ENCODE results near the gene ZBTB47.

Gene ZBTB47

DNA sequence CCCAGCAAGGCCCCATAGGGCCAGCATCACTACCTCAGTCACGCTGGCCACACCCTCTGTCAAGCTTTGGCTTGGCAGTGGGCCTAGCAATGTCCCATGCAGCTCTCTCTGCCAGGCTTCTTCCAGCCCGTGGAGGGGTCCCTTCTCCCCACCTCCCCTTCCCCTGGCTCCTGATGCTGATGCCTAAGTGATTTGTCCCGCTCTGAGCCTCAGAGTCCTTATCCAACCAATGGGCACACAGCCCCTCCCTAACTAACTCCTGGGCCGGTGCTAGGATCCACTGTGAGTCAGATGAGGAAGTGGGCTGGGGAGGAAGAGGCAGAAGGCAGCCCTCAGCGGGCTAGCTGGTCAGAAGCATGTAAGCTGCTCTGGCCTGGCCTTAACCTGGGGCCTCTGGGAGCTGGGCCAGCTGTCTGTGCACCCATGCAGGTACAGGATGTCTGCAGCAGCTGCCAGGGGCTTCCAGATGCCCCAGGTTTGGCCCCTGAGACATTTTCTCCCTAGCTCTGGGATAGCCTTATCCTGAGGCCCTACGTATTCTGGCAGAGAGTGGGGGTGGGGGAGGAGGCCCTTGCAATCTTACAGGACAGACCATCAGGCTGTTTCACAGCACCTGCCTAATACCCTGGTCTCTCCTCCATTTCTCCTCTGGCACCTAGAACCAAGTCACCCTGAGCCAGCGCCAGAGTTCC is 740 bp upstream of the ZBTB47 start:
- in situ Hi-C loops (cut with MboI; ENCODE audit: low sequenced_read_pairs): no loop called here

DNA sequence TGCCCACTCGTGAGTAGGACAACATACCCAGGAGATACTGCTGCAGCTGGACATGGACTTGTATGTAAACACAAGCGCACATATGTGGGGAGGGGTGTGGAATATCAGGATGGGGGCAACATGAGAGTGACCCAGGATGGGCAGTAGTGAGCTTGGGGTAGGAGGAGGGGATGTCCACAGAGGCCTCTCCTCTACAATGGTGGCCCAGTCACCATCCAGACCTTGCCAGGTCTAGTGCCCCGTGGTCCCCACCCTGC is 266 bp upstream of the ZBTB47 start:
- in situ Hi-C loops (cut with MboI; ENCODE audit: low sequenced_read_pairs): no loop called here

DNA sequence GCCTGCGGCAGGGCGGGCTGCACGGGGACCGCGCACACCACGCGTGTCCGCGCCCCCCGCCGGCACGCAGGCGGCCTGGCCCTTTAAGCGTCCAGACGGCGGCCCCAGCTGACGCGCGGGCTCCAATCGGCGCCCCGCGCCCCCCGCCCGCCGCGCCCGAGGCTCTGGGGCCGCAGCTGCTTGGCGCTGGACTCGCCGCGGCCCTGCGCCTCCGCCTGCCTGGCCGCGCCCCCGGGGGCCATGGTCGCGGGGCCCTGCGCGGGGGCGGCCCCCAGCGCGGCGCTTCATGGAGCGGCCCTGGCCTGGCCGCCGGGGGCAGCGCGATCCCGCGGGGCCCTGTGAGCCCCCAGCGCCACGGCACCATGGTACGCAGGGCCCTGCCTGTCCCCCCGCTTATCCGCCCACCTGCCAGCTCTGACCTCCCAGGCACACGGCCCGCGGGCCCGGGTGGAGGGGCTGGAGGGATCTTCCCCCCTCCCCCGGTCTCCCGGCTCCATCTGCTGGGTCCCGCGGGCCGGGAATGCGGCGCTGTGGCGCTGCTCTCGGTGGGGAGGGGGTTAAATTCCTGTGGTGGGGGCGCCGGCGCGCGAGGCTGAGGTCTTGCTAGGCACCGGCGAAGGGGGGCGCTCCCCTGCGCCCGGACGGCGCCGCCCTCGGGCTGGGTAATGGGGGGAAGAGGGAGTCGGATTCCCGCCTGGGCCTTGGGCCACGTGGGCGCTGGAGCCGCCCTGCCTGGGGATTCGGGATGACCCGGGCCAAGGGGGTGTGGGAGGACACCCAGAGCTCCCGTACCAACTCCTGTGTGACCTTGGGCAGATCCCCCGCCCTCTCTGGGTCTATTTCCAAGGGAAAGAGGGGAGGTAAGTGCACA is 1.1 kb downstream of the ZBTB47 start:
- in situ Hi-C loops (cut with MboI; ENCODE audit: low sequenced_read_pairs): no loop called here

DNA sequence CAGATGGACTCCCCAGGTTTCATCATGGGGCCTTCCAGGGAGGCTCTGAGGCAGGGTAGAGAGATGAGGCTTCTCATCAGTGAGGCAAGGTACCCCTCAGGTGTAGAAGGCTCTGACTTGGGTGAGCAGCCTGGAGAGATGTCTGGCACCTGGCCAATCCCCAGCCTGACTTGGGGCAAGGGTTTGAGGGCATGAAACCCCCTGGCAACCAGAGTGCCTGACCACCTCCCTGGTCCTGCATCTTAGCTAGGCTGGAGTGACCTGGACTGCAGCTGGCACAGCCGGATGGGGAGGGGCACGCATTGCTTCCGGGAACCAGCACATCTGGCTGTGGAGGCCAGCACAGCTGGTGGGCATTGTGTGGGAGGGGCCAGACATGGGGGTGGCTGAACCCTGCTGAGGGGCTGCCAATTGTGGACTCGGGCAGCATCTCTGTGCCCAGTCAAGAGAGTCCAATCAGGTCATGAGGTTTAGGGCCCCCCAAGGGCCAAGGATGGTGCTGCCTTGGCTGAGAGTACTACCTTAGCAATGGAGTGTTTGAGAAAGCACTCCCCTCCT is 1.9 kb downstream of the ZBTB47 start:
- in situ Hi-C loops (cut with MboI; ENCODE audit: low sequenced_read_pairs): no loop called here

DNA sequence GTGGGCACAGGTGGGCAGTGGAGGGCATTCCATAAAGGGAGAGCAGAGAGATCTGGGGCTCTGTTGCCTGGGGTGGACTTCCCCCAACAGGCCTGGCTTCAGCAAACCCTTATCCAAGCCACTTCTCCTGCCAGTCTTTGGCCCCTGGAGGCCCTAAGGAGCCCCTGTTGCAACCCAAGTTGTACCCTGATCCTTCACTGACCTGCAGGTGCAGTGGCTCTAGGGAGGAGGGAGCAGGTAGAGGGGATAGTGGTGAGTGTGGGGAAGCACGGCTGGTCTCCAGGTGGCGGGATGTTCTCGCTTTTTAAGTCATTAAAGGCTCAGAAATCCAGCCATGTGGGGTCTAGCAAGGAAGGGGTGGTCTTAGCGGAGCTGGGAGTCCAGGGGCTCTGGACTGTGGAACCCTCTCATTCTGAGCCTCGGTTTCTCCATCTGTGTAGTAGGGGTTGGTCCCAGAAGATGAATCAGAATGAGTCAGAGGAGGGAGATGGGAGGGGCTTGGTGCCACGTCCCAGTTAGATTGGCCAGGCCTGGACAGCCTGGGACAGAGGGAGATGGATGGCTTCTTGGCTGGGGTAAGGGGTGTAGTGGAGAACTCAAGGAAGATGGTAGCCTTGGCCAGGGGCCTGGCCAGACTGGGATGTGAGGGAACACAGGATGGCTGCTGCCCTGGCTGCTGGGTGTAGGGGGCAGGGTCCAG is 2.6 kb downstream of the ZBTB47 start:
- in situ Hi-C loops (cut with MboI; ENCODE audit: low sequenced_read_pairs): no loop called here

DNA sequence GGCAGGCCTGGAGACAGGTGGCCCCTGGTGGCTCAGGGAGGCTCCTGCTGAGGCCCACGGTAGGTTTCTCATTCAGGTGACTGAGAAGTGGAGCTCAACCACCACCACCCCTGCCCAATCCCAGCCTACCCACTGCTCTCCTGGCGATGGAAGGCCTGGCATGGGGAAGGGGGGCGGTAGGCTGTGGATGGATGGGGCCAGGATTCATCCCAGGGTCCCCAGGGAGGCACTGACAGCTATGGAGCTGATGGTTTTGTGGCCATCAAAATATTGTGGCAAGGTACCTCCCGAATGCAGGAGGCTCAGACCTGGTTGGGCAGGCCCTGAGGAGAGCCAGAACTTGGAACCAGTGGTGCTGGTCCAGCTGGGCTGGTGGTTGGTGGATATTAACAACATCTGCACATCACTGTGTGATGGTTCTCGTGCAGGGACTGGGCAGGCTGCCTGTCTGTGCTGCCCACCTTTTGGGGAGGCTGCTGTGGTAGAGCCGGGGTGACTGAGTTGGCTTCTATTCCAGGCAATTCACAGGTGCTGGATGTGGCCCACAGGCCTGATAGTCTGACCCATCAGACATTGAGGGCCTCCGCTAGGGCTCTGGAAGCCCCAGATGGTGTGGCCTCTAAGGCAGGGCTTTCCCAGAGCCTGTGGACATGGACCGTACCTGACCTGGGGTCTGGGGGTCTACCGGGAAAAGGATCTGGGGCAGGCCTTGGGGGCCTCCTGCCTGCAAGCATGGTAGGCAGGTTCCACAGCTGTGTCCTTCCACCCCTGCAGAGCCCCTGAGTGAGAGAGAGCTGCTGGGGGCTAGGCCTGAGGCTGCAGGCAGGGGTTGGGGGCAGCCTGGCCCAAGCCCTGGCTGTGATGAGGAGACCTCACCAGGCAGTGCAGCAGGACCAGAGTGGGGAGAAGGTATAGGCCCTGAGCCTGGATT is 3.4 kb downstream of the ZBTB47 start:
- in situ Hi-C loops (cut with MboI; ENCODE audit: low sequenced_read_pairs): no loop called here

DNA sequence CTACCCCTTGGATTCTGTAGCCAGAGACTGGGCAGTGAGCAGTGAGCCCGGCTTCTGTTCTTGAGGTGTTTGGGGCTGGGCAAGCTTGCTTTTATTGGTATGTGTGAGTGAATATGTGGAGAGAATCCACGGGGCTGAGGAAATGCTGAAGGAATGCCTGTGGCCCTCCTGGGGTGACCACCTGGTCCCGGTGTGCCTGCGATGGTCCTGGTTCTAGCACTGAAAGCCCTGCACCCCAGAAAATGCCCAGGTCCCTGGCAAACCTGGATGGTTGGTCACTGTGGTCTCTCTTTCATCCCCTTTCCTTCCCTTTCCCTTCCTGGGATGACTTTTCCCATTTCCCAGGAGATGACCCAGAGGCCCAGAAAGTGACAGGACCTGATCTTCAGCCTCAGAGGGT is 4.2 kb downstream of the ZBTB47 start:
- in situ Hi-C loops (cut with MboI; ENCODE audit: low sequenced_read_pairs): no loop called here

DNA sequence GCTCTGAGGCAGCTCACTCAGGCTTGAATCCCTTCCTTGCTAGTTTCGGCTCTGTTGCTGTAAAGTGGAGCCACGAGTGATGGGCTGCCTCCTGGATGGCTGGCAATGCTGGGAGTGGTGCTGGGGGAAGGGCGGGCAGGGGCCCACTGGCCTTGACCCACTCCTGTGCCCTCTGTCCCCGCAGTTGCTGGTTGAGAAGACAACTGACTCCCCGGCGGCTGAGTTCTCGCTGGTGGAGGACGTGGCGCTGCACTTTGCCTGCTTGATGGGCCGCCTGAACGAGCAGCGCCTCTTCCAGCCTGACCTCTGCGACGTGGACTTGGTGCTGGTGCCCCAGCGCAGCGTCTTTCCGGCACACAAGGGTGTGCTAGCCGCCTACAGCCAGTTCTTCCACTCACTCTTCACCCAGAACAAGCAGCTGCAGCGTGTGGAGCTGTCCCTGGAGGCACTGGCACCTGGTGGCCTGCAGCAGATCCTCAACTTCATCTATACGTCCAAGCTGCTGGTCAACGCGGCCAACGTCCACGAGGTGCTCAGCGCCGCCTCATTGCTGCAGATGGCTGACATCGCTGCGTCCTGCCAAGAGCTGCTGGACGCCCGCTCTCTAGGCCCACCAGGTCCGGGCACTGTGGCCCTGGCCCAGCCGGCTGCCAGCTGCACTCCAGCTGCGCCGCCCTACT is 4.7 kb downstream of the ZBTB47 start:
- in situ Hi-C loops (cut with MboI; ENCODE audit: low sequenced_read_pairs): no loop called here

DNA sequence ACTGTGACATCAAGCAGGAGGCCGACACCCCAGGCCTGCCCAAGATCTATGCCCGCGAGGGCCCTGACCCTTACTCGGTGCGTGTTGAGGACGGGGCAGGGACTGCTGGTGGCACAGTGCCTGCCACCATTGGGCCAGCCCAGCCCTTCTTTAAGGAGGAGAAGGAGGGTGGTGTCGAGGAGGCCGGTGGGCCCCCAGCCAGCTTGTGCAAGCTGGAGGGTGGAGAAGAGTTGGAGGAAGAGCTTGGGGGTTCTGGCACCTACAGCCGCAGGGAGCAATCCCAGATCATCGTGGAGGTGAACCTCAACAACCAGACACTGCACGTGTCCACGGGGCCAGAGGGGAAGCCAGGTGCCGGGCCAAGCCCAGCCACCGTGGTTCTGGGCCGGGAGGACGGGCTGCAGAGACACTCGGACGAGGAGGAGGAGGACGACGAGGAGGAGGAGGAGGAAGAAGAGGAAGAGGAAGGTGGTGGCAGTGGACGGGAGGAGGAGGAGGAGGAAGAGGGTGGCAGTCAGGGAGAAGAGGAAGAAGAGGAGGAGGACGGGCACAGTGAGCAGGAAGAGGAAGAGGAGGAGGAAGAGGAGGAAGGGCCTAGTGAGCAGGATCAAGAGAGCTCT is 5.4 kb downstream of the ZBTB47 start:
- in situ Hi-C loops (cut with MboI; ENCODE audit: low sequenced_read_pairs): no loop called here

DNA sequence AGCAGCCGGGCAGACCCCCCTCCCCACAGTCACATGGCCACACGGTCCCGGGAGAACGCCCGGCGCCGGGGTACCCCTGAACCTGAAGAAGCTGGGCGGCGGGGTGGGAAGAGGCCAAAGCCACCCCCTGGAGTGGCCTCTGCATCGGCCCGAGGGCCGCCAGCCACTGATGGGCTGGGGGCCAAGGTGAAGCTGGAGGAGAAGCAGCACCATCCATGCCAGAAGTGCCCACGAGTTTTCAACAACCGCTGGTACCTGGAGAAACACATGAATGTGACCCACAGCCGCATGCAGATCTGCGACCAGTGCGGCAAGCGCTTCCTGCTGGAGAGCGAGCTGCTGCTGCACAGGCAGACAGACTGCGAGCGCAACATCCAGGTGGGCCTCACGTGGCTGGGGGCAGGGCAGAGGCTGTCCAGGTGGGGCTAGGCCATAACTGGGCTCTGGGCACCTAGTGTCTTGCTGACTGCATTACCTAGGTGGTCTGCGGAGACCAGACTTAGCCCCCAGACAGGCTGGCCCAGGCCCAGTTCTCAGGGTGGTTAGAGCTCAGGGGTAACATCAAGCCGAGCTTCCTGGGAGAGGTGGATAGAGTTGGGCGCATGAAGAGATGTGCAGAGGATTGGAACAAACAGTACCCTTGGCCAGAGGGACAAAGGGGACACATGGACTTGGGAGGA is 6.1 kb downstream of the ZBTB47 start:
- in situ Hi-C loops (cut with MboI; ENCODE audit: low sequenced_read_pairs): no loop called here

DNA sequence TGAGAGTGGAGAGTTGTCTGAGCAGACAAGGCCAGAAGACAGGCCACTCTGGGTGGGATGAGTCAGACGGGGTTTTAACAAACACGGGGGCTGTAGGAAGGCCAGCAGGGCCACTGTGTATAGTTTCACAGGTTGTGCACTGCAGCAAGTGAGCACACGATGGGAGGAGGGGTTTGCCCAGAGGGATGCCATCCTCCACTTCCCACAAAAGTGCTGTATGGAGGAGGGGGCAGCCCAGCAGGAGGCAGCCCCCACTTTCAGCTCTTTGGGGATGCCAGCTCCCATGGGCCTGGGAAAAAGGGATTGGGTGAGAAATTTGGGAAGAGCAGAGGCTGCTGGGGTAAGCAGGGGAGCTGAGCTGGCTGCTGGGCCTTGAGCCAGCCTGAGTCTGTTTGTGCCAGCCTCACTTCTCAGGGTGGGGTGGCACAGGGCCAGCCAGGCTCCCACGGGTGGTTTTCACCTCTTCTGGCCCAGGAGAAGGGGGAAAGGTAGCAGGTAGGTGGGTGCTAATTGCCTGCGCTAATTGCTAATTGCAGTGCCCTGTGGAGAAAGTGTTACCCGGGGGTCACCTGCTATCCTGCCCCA is 6.7 kb downstream of the ZBTB47 start:
- in situ Hi-C loops (cut with MboI; ENCODE audit: low sequenced_read_pairs): no loop called here

DNA sequence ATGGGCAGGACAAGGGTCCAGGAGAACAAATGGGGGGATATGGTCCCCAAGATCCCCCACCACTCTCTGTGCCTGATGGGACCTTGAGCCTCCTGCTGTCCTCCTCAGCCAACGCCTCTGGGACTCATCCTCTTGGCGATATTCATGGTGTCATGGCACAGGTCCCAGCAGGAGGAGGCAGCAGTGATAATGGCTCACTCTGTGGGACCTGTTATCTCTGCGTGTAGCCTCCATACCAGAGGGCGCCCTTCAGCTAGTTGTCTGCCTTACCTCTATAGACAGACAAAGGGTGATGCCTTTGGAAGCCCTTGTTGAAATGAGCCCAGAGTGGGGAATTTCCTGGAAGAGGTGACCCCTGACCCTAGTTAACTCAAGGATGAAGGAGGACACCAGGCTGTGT is 7.4 kb downstream of the ZBTB47 start:
- in situ Hi-C loops (cut with MboI; ENCODE audit: low sequenced_read_pairs): no loop called here

DNA sequence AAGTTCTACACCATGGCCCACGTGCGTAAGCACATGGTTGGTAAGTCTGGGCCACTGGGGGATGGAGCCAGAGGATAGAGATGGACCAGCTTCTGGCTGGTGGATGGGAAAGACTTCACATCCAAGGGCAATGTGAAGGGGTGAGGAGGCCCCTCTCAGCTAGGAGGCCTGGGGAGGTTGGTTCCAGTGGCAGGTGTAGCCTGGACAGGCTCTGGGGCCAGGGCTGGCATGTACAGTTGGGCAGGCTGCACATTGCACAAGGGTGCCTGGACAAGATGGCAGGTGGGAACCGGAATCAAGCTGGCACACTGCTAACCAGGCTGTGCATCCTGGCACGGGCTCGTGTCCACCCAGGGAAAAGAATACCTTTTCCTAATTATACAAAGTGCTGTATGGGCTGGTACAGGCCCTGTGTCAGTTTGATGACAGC is 8.1 kb downstream of the ZBTB47 start:
- in situ Hi-C loops (cut with MboI; ENCODE audit: low sequenced_read_pairs): no loop called here

DNA sequence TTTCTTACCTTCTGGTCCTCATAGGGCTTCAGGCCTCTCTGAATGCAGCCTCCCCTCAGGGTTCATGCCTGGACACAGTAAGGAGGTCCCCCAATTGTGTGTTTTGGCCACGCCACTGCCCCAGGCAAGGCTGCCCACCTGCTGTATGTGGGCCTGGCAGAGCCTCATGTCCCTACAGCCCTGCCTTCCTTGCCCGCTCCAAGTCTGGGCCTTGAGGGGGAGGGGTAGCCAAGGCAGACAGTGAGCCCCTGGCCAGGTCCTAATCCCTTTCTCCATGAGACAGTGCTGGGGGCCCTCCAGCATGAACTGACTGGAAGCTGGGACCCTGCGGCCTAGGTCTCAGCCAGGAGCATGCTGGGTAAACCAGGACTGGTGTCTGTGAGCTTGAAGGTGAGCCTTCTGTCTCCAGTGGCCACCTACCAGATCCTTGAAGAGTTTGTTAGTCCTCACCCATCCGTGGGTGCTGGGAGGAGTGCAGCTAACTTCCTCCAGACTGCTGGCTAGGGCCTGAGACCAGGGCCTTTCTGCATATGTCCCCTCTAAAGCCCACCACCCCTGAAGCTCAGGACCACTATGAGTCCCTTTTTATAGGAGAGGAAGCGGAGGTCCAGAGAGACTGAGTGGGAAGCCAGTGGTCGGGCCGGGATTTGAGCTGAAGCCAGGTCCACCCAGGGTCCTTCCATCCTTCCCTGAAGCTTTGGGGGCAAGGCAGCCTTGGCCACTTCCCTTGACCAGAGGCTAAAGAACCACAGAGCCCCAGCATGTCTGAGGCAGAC is 8.7 kb downstream of the ZBTB47 start:
- in situ Hi-C loops (cut with MboI; ENCODE audit: low sequenced_read_pairs): no loop called here

DNA sequence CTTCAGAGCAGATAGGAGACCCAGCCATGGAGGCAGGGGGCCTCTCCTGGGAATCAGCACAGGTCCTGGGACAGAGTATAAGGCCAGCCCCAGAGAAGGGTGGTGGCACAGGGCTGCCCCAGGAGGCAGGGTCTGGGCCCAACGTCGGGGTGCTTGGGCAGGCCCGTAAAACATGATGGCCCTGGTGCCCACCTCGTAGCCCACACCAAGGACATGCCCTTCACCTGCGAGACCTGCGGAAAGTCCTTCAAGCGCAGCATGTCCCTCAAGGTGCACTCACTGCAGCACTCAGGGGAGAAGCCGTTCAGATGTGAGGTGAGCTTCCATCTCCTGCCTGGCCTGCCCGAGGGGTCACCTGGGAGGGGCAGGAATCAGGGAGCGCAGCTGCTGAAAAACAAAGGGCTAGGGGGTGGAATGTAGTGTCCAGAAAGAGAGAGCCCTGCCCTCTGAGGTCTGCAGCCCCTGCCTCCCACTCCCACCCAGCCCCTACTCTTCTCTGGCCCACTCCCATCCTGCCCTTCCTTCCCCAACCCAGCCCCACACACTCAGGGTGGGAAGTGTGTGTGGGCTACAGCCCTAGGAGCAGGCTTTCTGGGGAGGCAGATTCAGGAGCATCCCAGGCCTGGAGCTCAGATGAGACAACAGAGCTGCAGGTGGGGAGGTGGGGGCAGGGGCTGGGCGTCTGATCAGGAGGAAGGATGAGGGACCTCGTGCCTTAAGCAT is 9.5 kb downstream of the ZBTB47 start:
- in situ Hi-C loops (cut with MboI; ENCODE audit: low sequenced_read_pairs): no loop called here

DNA sequence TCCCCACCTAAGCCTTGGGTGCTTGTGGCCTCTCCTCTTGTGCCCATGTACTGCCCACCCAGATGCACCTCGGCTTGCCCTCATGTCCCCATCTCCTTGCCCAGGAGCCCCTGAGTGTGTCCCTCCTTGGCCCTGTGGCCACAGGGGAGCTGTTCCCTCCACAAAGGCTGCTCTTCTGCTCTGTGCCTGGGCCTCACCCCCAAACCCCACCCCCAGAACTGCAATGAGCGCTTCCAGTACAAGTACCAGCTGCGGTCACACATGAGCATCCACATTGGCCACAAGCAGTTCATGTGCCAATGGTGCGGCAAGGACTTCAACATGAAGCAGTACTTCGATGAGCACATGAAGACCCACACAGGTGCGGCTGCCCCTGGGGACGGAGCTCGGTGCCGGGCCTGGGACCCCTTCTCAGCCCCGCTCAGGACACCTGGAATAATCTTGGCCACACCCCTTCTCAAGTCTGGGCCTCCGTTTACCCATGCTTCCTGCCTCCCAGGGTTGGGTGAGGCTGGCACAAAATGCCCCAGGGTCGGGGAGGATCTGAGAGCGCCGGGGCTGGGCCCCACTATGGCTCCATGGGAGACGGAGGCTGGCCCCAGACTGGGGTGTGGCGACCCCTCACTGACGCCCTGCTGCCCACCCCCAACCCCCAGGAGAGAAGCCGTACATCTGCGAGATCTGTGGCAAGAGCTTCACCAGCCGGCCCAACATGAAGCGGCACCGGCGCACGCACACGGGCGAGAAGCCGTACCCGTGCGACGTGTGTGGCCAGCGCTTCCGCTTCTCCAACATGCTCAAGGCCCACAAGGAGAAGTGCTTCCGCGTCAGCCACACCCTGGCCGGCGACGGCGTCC is 10.3 kb downstream of the ZBTB47 start:
- in situ Hi-C loops (cut with MboI; ENCODE audit: low sequenced_read_pairs): no loop called here

All from HL-60/S4 treated with phorbol 12-myristate 13-acetate at 8.2 ng/mL for 4 days and 3 days (cell line).